GM12873 (cell line): Measurements from ENCODE around the gene PORCN.

Experiments used
- TF ChIP-seq, protein P1 (sequence below): IDR thresholded peaks from 2 replicates; pipeline ENCODE4 v1.5.1; 2012; ENCODE audit warnings: low read depth, mild to moderate bottlenecking, moderate library complexity, low read length, control low read depth; ENCODE audit not compliant: insufficient read depth; ENCODE audit errors: missing control alignments

The PORCN gene

DNA sequence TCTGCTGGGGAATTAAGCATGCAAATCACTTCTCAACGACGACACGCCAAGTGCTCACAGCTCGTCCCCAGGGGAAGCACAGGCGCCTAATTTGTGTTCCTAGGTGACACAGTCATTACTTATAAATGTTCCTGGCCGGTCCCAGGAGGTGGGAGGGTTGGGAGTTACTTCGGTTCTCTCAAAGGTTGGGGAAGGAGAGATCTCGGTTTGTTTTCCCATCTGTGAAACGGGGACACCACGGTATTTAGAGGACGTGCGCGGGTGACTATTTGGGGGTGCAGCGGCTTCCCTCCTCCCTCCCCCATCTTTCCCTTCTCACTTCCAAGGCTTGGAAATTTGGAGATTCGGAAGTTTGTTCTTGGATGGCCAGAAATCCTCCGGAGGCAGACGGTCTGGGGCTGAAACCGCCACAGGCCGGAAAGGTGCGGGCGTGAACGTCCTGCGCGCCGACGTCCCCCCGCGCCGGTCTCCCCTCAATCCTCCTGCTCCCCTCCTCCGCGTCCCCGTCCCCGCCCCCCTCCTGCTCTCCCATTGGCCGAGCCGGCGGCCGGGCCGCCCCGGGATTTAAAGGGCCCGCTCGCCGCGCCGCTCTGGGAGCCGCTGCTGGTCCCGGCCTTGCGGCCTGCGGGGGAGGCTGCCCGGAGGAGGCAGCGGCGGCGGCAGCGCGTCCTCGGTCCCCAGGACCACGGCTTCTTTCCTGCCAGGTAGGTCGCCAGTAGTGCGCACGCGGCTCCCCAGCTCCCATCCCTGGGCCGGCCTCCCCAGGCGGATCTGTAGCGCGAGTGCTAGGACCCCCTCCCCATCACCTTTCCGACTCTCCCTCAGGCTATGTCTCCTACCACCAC lies at the start of gene PORCN:
PORCN (plus strand) TSS at position 593 of the 845 bp plus-strand sequence. CDS start 829 bp downstream, outside the sequence.
- TF ChIP-seq, protein P1, sequence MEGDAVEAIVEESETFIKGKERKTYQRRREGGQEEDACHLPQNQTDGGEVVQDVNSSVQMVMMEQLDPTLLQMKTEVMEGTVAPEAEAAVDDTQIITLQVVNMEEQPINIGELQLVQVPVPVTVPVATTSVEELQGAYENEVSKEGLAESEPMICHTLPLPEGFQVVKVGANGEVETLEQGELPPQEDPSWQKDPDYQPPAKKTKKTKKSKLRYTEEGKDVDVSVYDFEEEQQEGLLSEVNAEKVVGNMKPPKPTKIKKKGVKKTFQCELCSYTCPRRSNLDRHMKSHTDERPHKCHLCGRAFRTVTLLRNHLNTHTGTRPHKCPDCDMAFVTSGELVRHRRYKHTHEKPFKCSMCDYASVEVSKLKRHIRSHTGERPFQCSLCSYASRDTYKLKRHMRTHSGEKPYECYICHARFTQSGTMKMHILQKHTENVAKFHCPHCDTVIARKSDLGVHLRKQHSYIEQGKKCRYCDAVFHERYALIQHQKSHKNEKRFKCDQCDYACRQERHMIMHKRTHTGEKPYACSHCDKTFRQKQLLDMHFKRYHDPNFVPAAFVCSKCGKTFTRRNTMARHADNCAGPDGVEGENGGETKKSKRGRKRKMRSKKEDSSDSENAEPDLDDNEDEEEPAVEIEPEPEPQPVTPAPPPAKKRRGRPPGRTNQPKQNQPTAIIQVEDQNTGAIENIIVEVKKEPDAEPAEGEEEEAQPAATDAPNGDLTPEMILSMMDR = no peak

DNA sequence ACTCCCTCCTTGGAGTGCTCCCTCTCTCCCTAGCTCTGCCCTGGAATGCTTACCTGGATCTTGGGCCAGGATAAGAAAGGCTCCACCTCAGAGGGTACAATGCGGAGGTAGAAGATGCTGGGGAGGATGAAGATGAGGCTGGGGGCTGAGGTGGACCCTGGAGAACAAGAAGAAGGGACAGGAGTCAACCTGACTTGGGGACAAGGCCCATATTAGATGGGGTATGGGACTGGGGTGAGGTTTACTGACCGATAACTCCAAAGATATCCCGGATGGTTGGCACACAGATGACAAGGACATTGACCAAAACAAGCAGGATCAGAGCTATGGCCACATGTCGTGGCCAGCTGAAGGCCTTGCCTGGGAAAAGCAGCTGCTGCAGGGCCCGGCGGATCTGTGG lies 49.3 kb upstream of the PORCN start:
- TF ChIP-seq, protein P1 = no peak

DNA sequence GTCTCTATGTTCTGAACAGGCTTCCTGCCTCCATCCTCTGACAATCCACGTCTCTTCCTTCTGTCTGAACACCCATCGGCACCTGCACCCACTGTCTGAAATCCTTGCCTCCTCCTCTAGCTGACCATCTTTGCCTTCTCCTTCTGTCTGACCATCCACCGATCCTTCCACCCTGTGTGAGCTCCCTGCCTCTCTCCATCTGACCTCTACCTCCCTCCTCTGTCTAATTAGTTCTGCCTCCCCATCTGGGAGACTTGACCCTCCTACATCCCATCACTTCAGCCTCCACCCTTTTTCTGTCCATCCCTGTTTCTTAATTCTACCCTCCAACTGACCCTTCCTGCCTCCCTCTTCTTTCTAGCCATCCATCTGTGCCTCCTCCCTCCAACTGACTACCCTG lies 48.8 kb upstream of the PORCN start:
- TF ChIP-seq, protein P1 = no peak

DNA sequence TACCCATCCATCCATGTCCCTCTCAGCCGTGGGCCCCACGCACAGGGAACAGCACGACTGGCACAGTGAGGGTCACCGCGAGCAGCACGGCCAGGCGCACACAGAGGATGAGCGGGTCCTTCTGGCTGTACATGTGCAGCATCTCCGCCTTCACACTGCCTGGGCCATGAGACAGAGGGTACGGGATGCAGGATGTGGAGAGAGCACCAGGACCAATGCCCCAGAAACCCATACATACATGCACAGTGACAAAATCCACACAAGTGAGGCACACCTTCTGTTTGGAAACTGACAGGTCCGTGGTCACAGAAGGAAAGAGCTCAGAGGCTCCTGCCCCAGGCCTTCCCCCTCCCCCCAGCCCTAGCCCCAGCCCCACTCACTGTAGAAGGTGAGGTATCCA lies 48.2 kb upstream of the PORCN start:
- TF ChIP-seq, protein P1 = no peak

DNA sequence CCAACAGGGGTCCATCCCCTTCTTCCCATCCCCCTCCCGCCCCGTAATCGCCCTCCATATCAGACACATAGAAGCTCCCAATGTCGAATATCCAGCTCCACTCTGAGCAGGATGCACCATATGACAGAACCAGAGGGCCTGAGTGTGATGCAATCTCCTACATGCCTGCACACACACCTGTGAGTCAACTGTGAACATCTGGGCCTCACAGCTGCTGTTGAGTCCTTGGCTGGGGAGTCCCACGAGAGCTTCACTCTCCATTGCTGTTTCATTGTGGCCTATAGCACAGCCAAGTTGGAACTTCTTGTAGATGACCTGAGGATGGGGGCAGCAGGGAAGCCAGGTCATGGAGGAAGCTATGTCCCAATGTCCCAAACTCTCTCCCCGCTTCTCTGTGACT lies 47.0 kb upstream of the PORCN start:
- TF ChIP-seq, protein P1 = no peak

DNA sequence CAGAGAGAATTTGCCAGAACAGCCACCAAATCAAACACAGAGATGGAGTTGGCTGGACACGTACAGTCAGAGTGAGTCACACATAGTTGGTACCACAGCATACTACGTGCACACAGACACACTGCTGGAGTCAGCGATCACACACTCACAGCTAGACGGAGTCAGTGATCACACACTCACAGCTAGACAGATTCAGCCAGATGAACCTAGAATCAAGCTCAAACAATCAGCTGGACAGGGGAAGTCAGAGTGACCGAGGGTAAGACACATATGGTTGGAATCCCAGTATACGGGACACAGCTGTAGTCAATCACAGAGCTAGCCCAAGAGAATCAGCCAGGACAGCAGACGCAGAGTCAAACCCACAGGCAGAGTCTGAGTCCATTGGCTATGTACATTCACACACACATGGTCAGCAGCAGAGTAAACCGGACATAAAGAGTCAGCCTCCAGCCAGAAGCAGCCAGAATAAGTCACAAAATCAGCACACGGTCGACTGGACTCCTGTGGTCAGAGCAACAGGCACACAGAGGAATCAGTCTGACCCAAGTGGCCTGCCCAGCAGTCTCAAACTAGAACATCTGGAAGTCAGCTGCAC lies 43.4 kb upstream of the PORCN start:
- TF ChIP-seq, protein P1 = no peak

DNA sequence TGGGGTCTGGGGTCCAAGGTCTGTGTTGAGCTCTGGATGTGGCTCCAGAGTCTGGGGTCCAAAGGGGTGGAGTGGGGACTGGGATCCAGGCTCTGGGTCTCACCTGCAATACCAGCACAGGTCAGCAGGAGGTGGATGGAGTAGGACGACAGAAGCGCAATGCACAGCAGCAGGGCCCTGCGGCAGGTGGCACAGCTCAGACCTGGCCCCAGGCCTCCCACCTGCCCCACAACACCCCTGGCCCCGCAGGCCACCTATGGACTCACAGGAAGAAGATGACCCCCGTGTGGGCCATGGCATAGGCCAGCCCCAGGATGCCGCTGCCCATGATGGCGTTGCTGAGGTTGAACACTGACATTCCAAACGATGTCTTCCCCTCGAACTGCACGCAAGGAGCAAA lies 42.1 kb upstream of the PORCN start:
- TF ChIP-seq, protein P1 = peak; percentile 60
